Right lobe of liver (tissue), 6 donors: ENCODE data around the gene DHRS1. TPM values are rescaled to one million over a fixed set of nuclear protein-coding genes. Genes with fewer than 3 reads are reported as not detected.
"Not testable (repeated sequence)": the region's sequence is repeated elsewhere in the genome, so short reads cannot be mapped to it uniquely, and the experiment has no call there.

Experiments used
- ATAC-seq, 4 donors: fragments of 200-7000 bp; cut with Tn5 transposase; one replicate each; pipeline ENCODE4 v1.9.1; 2020; ENCODE audit warnings: mild to moderate bottlenecking in 4 of 4, moderate library complexity in 4 of 4
- DNase-seq, 3 donors: peaks; one replicate each; pipeline ENCODE4 v3.0.0-alpha.2; 2020
- H3K27ac ChIP-seq, 3 donors: fragments of 200-600 bp; one replicate each; pipeline ENCODE4 v1.8.0; 2022
- H3K27me3 ChIP-seq, 2 donors: fragments of 200-600 bp; one replicate each; pipeline ENCODE4 v1.8.0; 2022
- H3K36me3 ChIP-seq, 4 donors: fragments of 200-600 bp; sonication (generic) in 1 of 4; one replicate each; pipeline versions ENCODE4 v1.5.1 to v1.8.0; 2017 to 2022; ENCODE audit warnings: control low read depth in 1 of 4
- H3K4me1 ChIP-seq, 4 donors: fragments of 200-600 bp; sonication (generic) in 1 of 4; one replicate each; pipeline versions ENCODE4 v1.5.1 to v1.8.0; 2017 to 2022; ENCODE audit warnings: control low read depth in 1 of 4
- H3K4me3 ChIP-seq, 3 donors: fragments of 200-600 bp; one replicate each; pipeline ENCODE4 v1.8.0; 2022
- H3K9me3 ChIP-seq, 4 donors: fragments of 200-600 bp; sonication (generic) in 1 of 4; one replicate each; pipeline versions ENCODE4 v1.5.1 to v1.8.0; 2017 to 2022; ENCODE audit warnings: control low read depth in 1 of 4
- POLR2A ChIP-seq: fragments of 450-650 bp; IDR thresholded peaks from one replicate; pipeline ENCODE4 v1.6.1; 2017; ENCODE audit warnings: antibody characterized with exemption, mild to moderate bottlenecking
- WGBS: methylation state at CpG from one replicate; pipeline ENCODE4 v1.1.6; 2018; ENCODE audit warnings: low coverage, low lambda C conversion rate; ENCODE audit not compliant: insufficient coverage; ENCODE audit errors: missing lambda C conversion rate; 5-methylcytosine and 5-hydroxymethylcytosine counted together
- intact Hi-C, 2 donors: fragments of 100-400 bp; cut with DNase I; formaldehyde crosslinking; loops; one replicate each; pipeline versions ENCODE4 v1.11.2 to v1.14.1; 2022
- total RNA-seq, 6 experiments: library from RNA; depleted of rRNA in 2 of 6; stranded (reverse); fragments of >200 nt in 2 of 6; fragmentation: NEBNext Ultra II Directional in 3 of 6; extraction: Animal tissue kit (Norgen Biotek cat#: 25700) in 3 of 6; gene quantifications; one replicate each; pipeline versions ENCODE4 v1.1.0 to v1.2.4, GENCODE V29; 2016 to 2023
- TF ChIP-seq, protein P1 (sequence below), 4 donors: fragments of 200-600 bp in 3 of 4; fragments of 450-650 bp in 1 of 4; IDR thresholded peaks; one replicate each; pipeline versions ENCODE4 v1.5.1 to v1.8.0; 2016 to 2022; ENCODE audit warnings: antibody characterized with exemption in 4 of 4, mild to moderate bottlenecking in 2 of 4
- donor health status: DM: no; HTN: yes; CAD: no.
- donor health status: DM: no; HTN: no; CAD: no.
- donor health status: DM: no; HTN: no; CAD: no.
- donor health status: DM: no; HTN: yes; CAD: no.
- donor health status: DM: no; HTN: yes; CAD: no.

Gene DHRS1
- total RNA-seq, 6 experiments from 2014 or later, result 49.1 to 89.3 (median 60.1) TPM

- WGBS, result 64% methylated on average over 3 of the region's 4 CpGs
- DNase-seq, result no peak
- intact Hi-C loops, result no loop called here
Observed at GRCh38 chr14:24250354-24250753, 49.2 kb downstream of the DHRS1 start.

GRCh38 chr14:24249230-24250021, 50.2 kb downstream of the DHRS1 start:
- no peaks in the 10 kb centered on the region for H3K9me3 ChIP-seq
- H3K27me3 ChIP-seq, result no peaks in the 10 kb centered on the region
- no peaks in the 10 kb centered on the region for H3K4me1 ChIP-seq
- H3K36me3 ChIP-seq, result no peaks in the 10 kb centered on the region
- H3K27ac ChIP-seq, result no peak overlapping the region
- DNase-seq (no peak), ATAC-seq (no peak)
- WGBS, result 54% methylated on average over 7 of the region's 13 CpGs
- H3K4me3 ChIP-seq, result no peak overlapping the region
- no peak for TF ChIP-seq POLR2A
- TF ChIP-seq, protein P1, sequence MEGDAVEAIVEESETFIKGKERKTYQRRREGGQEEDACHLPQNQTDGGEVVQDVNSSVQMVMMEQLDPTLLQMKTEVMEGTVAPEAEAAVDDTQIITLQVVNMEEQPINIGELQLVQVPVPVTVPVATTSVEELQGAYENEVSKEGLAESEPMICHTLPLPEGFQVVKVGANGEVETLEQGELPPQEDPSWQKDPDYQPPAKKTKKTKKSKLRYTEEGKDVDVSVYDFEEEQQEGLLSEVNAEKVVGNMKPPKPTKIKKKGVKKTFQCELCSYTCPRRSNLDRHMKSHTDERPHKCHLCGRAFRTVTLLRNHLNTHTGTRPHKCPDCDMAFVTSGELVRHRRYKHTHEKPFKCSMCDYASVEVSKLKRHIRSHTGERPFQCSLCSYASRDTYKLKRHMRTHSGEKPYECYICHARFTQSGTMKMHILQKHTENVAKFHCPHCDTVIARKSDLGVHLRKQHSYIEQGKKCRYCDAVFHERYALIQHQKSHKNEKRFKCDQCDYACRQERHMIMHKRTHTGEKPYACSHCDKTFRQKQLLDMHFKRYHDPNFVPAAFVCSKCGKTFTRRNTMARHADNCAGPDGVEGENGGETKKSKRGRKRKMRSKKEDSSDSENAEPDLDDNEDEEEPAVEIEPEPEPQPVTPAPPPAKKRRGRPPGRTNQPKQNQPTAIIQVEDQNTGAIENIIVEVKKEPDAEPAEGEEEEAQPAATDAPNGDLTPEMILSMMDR (IDR thresholded peaks at IDR 0.05), result no peak
- intact Hi-C loops, result loop anchor here in 1 of 2 donors (10.0 kb wide), 1 partner anchor 45 kb away; the partner anchor contains the start of genes DHRS1 and NOP9

More at GRCh38 chr14:24250354-24250753, 49.2 kb downstream of the DHRS1 start:
- H3K27ac ChIP-seq, result no peak overlapping the region
- no peaks in the 10 kb centered on the region for H3K9me3 ChIP-seq
- ATAC-seq, result no peak
- H3K27me3 ChIP-seq, result no peaks in the 10 kb centered on the region
- no peaks in the 10 kb centered on the region for H3K4me1 ChIP-seq
- TF ChIP-seq POLR2A, result no peak
- TF ChIP-seq, protein P1 (IDR thresholded peaks at IDR 0.05), result no peak
- H3K36me3 ChIP-seq, result no peaks in the 10 kb centered on the region
- no peak overlapping the region for H3K4me3 ChIP-seq

GRCh38 chr14:24247422-24247821, 52.2 kb downstream of the DHRS1 start:
- TF ChIP-seq, protein P1 (IDR thresholded peaks at IDR 0.05), result no peak
- no peak for TF ChIP-seq POLR2A
- peak overlapping the region in 1 of 3 donors; percentile 52 for H3K27ac ChIP-seq
- ATAC-seq (no peak), DNase-seq (no peak)
- no peaks in the 10 kb centered on the region for H3K36me3 ChIP-seq
- no peaks in the 10 kb centered on the region for H3K27me3 ChIP-seq
- H3K9me3 ChIP-seq, result no peaks in the 10 kb centered on the region
- H3K4me3 ChIP-seq, result no peak overlapping the region
- intact Hi-C loops, result loop anchor here in 1 of 2 donors (10.0 kb wide), 1 partner anchor 47 kb away; the partner anchor contains the start of genes DHRS1 and NOP9
- peaks cover 0 to 8% (median 0%) of the 10 kb centered on the region in 4 donors for H3K4me1 ChIP-seq
- 89% methylated on average over 4 of the region's 7 CpGs for WGBS

- no CpG with 5 or more reads among the region's 3 CpGs for WGBS
- H3K36me3 ChIP-seq, result no peaks in the 10 kb centered on the region
- DNase-seq, result peak in 1 of 3 donors; percentile 26
- no peak for TF ChIP-seq POLR2A
- TF ChIP-seq, protein P1 (IDR thresholded peaks at IDR 0.05), result no peak
- peak overlapping the region; percentile 12 to 52 (median 40) for H3K27ac ChIP-seq
- no peak for ATAC-seq
- no peaks in the 10 kb centered on the region for H3K9me3 ChIP-seq
- intact Hi-C loops, result loop anchor here in 1 of 2 donors (10.0 kb wide), 1 partner anchor 48 kb away; the partner anchor contains the start of genes DHRS1 and NOP9
- H3K4me3 ChIP-seq, result no peak overlapping the region
- H3K27me3 ChIP-seq, result no peaks in the 10 kb centered on the region
- H3K4me1 ChIP-seq, result peaks cover 0 to 9% (median 0%) of the 10 kb centered on the region in 4 donors
Observed at GRCh38 chr14:24246765-24247212, 52.8 kb downstream of the DHRS1 start.

GRCh38 chr14:24245350-24245749, 54.2 kb downstream of the DHRS1 start:
- H3K9me3 ChIP-seq, H3K4me3 ChIP-seq, ATAC-seq, H3K36me3 ChIP-seq, H3K27me3 ChIP-seq, H3K27ac ChIP-seq: not testable (repeated sequence)
- WGBS, result 90% methylated on average over 9 of the region's 11 CpGs
- H3K4me1 ChIP-seq, result peaks cover 0 to 19% (median 0%) of the 10 kb centered on the region in 4 donors
- DNase-seq, result peak in 1 of 3 donors; percentile 36
- intact Hi-C loops, result loop anchor here in 1 of 2 donors (10.0 kb wide), 1 partner anchor 49 kb away; the partner anchor contains the start of genes DHRS1 and NOP9
